ENCODE results near the gene GPR150.

Gene GPR150

DNA sequence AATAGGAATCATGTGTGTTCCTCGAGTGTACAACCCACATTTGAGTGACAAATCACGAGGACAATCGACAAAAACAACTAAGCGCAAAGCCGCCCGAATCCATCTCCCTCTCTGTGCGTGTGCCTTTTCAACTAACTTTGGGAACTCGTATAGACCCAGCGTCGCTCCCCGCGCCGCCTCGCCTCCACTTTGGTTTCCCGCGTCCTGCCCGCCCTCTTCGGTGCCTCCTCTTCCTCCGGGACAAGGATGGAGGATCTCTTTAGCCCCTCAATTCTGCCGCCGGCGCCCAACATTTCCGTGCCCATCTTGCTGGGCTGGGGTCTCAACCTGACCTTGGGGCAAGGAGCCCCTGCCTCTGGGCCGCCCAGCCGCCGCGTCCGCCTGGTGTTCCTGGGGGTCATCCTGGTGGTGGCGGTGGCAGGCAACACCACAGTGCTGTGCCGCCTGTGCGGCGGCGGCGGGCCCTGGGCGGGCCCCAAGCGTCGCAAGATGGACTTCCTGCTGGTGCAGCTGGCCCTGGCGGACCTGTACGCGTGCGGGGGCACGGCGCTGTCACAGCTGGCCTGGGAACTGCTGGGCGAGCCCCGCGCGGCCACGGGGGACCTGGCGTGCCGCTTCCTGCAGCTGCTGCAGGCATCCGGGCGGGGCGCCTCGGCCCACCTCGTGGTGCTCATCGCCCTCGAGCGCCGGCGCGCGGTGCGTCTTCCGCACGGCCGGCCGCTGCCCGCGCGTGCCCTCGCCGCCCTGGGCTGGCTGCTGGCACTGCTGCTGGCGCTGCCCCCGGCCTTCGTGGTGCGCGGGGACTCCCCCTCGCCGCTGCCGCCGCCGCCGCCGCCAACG is at the start of gene GPR150:
TSS of gene GPR150 (plus strand) at position 58 of the 840 bp plus-strand sequence. CDS start at position 247, 189 bp downstream.
- no peaks in the 10 kb centered on the region for H3K27me3 ChIP-seq (ENCODE audit: control insufficient read depth, insufficient read depth, low read length)
- no peaks in the 10 kb centered on the region for H3K9me3 ChIP-seq (ENCODE audit: control insufficient read depth, low read length)
- H3K4me1 ChIP-seq = peaks cover 2% of the 10 kb centered on the region
- peak within 1 kb of the TSS; percentile 45 for H3K4me3 ChIP-seq (ENCODE audit: low read depth, low read length)
- H3K4me2 ChIP-seq (ENCODE audit: low read length) = peak within 1 kb of the TSS; percentile 77
- no peak within 1 kb of the TSS for H3K9ac ChIP-seq
- peak within 1 kb of the TSS; percentile 92 for H2AFZ ChIP-seq
- TF ChIP-seq, protein P1, sequence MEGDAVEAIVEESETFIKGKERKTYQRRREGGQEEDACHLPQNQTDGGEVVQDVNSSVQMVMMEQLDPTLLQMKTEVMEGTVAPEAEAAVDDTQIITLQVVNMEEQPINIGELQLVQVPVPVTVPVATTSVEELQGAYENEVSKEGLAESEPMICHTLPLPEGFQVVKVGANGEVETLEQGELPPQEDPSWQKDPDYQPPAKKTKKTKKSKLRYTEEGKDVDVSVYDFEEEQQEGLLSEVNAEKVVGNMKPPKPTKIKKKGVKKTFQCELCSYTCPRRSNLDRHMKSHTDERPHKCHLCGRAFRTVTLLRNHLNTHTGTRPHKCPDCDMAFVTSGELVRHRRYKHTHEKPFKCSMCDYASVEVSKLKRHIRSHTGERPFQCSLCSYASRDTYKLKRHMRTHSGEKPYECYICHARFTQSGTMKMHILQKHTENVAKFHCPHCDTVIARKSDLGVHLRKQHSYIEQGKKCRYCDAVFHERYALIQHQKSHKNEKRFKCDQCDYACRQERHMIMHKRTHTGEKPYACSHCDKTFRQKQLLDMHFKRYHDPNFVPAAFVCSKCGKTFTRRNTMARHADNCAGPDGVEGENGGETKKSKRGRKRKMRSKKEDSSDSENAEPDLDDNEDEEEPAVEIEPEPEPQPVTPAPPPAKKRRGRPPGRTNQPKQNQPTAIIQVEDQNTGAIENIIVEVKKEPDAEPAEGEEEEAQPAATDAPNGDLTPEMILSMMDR (IDR thresholded peaks at IDR 0.05) = peak; percentile 13
- H3K36me3 ChIP-seq (ENCODE audit: control insufficient read depth, insufficient read depth, low read length) = no peaks in the 10 kb centered on the region
- peak within 1 kb of the TSS; percentile 46 for H3K27ac ChIP-seq
- H3K79me2 ChIP-seq = no peaks in the 10 kb centered on the region

DNA sequence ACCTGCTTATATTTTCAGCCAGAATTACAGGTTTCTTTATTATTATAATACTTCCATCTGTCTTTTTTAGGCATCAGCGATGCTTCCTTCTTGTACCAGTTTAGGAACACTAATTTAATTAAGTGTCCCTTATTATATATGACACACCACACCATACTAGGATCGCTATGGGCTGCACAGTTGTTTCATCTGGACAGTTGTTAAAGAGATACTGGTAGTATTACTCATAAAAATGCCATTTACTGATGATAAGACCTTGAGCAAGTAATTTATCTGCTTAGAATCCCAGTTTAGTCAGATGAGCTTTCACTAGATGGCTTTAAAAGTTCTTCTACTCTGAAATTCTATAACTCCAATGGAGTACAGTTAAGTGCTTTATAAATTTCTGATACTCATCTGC is 47.9 kb upstream of the GPR150 start:
- no peaks in the 10 kb centered on the region for H3K27me3 ChIP-seq (ENCODE audit: control insufficient read depth, insufficient read depth, low read length)
- TF ChIP-seq, protein P1 (IDR thresholded peaks at IDR 0.05) = no peak
- no peak overlapping the region for H3K9ac ChIP-seq
- H3K4me1 ChIP-seq = no peaks in the 10 kb centered on the region
- H3K4me3 ChIP-seq (ENCODE audit: low read depth, low read length) = no peak overlapping the region
- peaks cover 3% of the 10 kb centered on the region for H3K79me2 ChIP-seq
- H3K36me3 ChIP-seq (ENCODE audit: control insufficient read depth, insufficient read depth, low read length) = no peaks in the 10 kb centered on the region
- no peak overlapping the region for H3K4me2 ChIP-seq (ENCODE audit: low read length)
- H3K27ac ChIP-seq = no peak overlapping the region
- no peaks in the 10 kb centered on the region for H3K9me3 ChIP-seq (ENCODE audit: control insufficient read depth, low read length)
- H2AFZ ChIP-seq = no peak overlapping the region

DNA sequence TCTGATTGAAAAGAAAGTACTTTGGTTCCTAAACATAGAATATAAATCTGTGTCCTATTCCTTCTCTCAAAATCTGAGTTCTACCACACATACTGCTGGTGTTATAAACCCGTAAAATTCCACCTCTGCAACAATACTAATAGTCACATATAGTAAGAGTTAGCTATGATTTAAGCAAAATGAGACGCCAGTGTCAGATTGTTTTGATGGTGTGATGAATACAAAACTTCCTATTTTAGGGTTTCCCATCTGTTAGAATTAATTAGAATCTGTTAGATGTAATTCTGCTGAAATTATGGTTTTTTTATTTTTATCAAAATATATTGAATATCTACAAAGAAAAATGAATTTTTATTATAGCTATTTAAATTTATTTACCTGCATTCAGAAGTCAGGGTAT is 38.3 kb upstream of the GPR150 start:
- H3K79me2 ChIP-seq = no peaks in the 10 kb centered on the region
- H3K4me3 ChIP-seq (ENCODE audit: low read depth, low read length) = no peak overlapping the region
- no peaks in the 10 kb centered on the region for H3K36me3 ChIP-seq (ENCODE audit: control insufficient read depth, insufficient read depth, low read length)
- H3K9ac ChIP-seq = no peak overlapping the region
- no peaks in the 10 kb centered on the region for H3K4me1 ChIP-seq
- no peaks in the 10 kb centered on the region for H3K27me3 ChIP-seq (ENCODE audit: control insufficient read depth, insufficient read depth, low read length)
- TF ChIP-seq, protein P1 (IDR thresholded peaks at IDR 0.05) = no peak
- no peak overlapping the region for H3K4me2 ChIP-seq (ENCODE audit: low read length)
- H3K27ac ChIP-seq = no peak overlapping the region
- no peak overlapping the region for H2AFZ ChIP-seq
- H3K9me3 ChIP-seq (ENCODE audit: control insufficient read depth, low read length) = no peaks in the 10 kb centered on the region

DNA sequence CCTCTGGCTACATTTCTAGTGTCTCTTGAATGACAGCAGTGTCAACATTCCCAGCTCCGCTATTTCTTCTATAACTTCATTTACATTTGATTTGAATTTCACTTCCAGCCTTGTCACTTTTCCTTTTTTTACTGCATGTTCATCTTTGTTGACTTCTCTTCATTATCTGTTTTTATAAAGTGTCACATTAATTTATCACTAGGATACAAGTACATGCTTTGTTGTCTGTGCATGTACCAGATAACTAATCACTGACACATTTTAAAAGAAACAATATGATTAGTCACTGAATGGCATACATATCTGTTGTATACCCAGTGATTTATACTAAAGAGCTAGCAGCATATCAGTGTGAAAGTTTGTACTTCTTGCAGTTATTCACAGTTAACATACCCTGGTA is 35.9 kb upstream of the GPR150 start:
- H3K27ac ChIP-seq = no peak overlapping the region
- H3K36me3 ChIP-seq (ENCODE audit: control insufficient read depth, insufficient read depth, low read length) = no peaks in the 10 kb centered on the region
- H3K4me1 ChIP-seq = no peaks in the 10 kb centered on the region
- no peak overlapping the region for H2AFZ ChIP-seq
- no peaks in the 10 kb centered on the region for H3K9me3 ChIP-seq (ENCODE audit: control insufficient read depth, low read length)
- no peak overlapping the region for H3K9ac ChIP-seq
- no peaks in the 10 kb centered on the region for H3K79me2 ChIP-seq
- no peaks in the 10 kb centered on the region for H3K27me3 ChIP-seq (ENCODE audit: control insufficient read depth, insufficient read depth, low read length)
- no peak overlapping the region for H3K4me3 ChIP-seq (ENCODE audit: low read depth, low read length)
- H3K4me2 ChIP-seq (ENCODE audit: low read length) = no peak overlapping the region
- TF ChIP-seq, protein P1 (IDR thresholded peaks at IDR 0.05) = no peak

DNA sequence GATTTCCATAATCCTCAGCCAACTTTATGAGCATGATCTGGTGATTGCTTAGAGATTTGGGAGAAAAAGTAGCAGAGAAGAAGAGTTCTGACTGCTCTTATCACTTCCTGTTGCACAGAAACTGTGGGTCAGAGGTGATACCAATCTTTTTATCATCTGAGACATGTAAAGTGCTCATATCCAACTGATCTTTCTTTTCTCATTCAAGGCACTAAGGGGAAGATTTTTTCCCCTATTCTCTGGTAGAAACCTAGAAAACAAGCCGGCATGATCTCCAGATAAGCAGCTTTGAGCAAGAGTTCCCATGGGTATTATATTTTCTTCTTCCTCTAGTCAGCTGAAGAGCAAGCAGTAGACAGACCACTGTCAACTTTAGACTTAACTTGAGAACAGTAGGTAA is 29.0 kb upstream of the GPR150 start:
- Histone ChIP-seq H3K4me2 (ENCODE audit: low read length) (no peak overlapping the region), H2AFZ (peak overlapping the region; percentile 12), H3K9me3 (ENCODE audit: control insufficient read depth, low read length) (no peaks in the 10 kb centered on the region), H3K27me3 (ENCODE audit: control insufficient read depth, insufficient read depth, low read length) (no peaks in the 10 kb centered on the region), H3K4me1 (peaks cover 6% of the 10 kb centered on the region), H3K36me3 (ENCODE audit: control insufficient read depth, insufficient read depth, low read length) (no peaks in the 10 kb centered on the region), H3K79me2 (no peaks in the 10 kb centered on the region), H3K27ac (peak overlapping the region; percentile 38), H3K9ac (no peak overlapping the region), H3K4me3 (ENCODE audit: low read depth, low read length) (no peak overlapping the region)
- TF ChIP-seq, protein P1 (IDR thresholded peaks at IDR 0.05) = no peak
